Left lobe of liver (tissue), 2 donors: ENCODE measurements around the gene IFT88. TPM values are rescaled to one million over a fixed set of nuclear protein-coding genes. Genes with fewer than 3 reads are reported as not detected.

Experiments
- ATAC-seq: fragments of 200-7000 bp; cut with Tn5 transposase; one replicate; pipeline ENCODE4 v1.9.1; 2020; ENCODE audit warnings: mild to moderate bottlenecking, moderate library complexity
- DNase-seq: peaks from one replicate; pipeline ENCODE4 v3.0.0-alpha.2; 2020; ENCODE audit warnings: low spot score
- total RNA-seq: library from RNA; stranded (reverse); gene quantifications from one replicate; pipeline ENCODE4 v1.2.1, GENCODE V29; 2021
- donor health status: DM: no; HTN: no; CAD: no; lungs with moderate emphysema.
- donor health status: DM: no; HTN: yes; CAD: no.

The IFT88 gene
- total RNA-seq: 7.9 TPM

GRCh38 chr13:20566898-20567874 is at the start of gene IFT88:
TSS of gene IFT88 (plus strand) at chr13:20567157. CDS start at chr13:20574386, 7,229 bp downstream.
- ATAC-seq (peak; percentile 94), DNase-seq (peak; percentile 94)

GRCh38 chr13:20518660-20519100 is 48.3 kb upstream of the IFT88 start:
- ATAC-seq (no peak), DNase-seq (no peak)

GRCh38 chr13:20519875-20520274 is 47.1 kb upstream of the IFT88 start:
- peak; percentile 73 for ATAC-seq

GRCh38 chr13:20521364-20522115 is 45.4 kb upstream of the IFT88 start:
- DNase-seq: no peak
- ATAC-seq: no peak

More at GRCh38 chr13:20519875-20520274, 47.1 kb upstream of the IFT88 start:
- no peak for DNase-seq

GRCh38 chr13:20525144-20525600 is 41.8 kb upstream of the IFT88 start:
- peak; percentile 37 for ATAC-seq
- peak; percentile 58 for DNase-seq

GRCh38 chr13:20525601-20526544 is 41.1 kb upstream of the IFT88 start, which contains the start of gene CRYL1:
TSS of gene CRYL1 (minus strand) at chr13:20525857. CDS start at chr13:20525794, 63 bp downstream.
- ATAC-seq (peak; percentile 89), DNase-seq (peak; percentile 87)

- DNase-seq: no peak
- ATAC-seq: no peak
Observed at GRCh38 chr13:20526664-20527063, 40.3 kb upstream of the IFT88 start.

GRCh38 chr13:20528452-20528851 is 38.5 kb upstream of the IFT88 start:
- no peak for ATAC-seq
- DNase-seq: no peak

- ATAC-seq: no peak
- DNase-seq: no peak
Observed at GRCh38 chr13:20534038-20534608, 32.8 kb upstream of the IFT88 start.

GRCh38 chr13:20536992-20537391 is 30.0 kb upstream of the IFT88 start:
- DNase-seq (no peak), ATAC-seq (no peak)

- DNase-seq: no peak
- ATAC-seq: no peak
Observed at GRCh38 chr13:20544201-20544923, 22.6 kb upstream of the IFT88 start.

- ATAC-seq (no peak), DNase-seq (no peak)
Observed at GRCh38 chr13:20546556-20546955, 20.4 kb upstream of the IFT88 start.

- DNase-seq (peak; percentile 81), ATAC-seq (peak; percentile 89)
Observed at GRCh38 chr13:20547479-20547908, 19.5 kb upstream of the IFT88 start.

GRCh38 chr13:20550799-20551198 is 16.2 kb upstream of the IFT88 start:
- ATAC-seq (no peak), DNase-seq (no peak)

GRCh38 chr13:20553311-20553710 is 13.6 kb upstream of the IFT88 start:
- peak; percentile 58 for DNase-seq
- ATAC-seq: peak; percentile 73

GRCh38 chr13:20558982-20559381 is 8.0 kb upstream of the IFT88 start:
- DNase-seq (no peak), ATAC-seq (no peak)

GRCh38 chr13:20559659-20560356 is 7.1 kb upstream of the IFT88 start:
- ATAC-seq (peak; percentile 79), DNase-seq (peak; percentile 88)

- DNase-seq (no peak), ATAC-seq (no peak)
Observed at GRCh38 chr13:20561741-20562140, 5.2 kb upstream of the IFT88 start.
